Uterus (tissue), 2 donors: ENCODE data around the gene ALDH16A1.

ENCODE experiments used
- CTCF ChIP-seq, 4 experiments: fragments of 200-600 bp in 2 of 4; fragments of 450-650 bp in 2 of 4; sonication (generic) in 2 of 4; IDR thresholded peaks; one replicate each; pipeline ENCODE4 v1.5.1; 2016 to 2019; ENCODE audit warnings: antibody characterized with exemption in 4 of 4, mild to moderate bottlenecking in 2 of 4, moderate library complexity in 1 of 4
- POLR2A ChIP-seq, 2 donors: fragments of 450-650 bp; IDR thresholded peaks; one replicate each; pipeline ENCODE4 v1.6.1; 2016; ENCODE audit warnings: antibody characterized with exemption in 2 of 2, mild to moderate bottlenecking in 1 of 2, moderate library complexity in 1 of 2

GRCh38 chr19:49413348-49413747, 39.7 kb upstream of the ALDH16A1 start:
- TF ChIP-seq CTCF (IDR thresholded peaks at IDR 0.05) (no peak), POLR2A (IDR thresholded peaks at IDR 0.05) (no peak)
